KOPT-K1 (cell line): ENCODE measurements around the gene TMEM87A.

Experiments used
- H3K27ac ChIP-seq: fragments of 200-600 bp; sonication (generic); 2 replicates; pipeline ENCODE4 v1.5.1; 2016; ENCODE audit warnings: antibody characterized with exemption, mild to moderate bottlenecking, low read depth, low read length; ENCODE audit not compliant: poor library complexity, severe bottlenecking
- H3K36me3 ChIP-seq: fragments of 200-600 bp; sonication (generic); 2 replicates; pipeline ENCODE4 v1.5.1; 2017; ENCODE audit warnings: antibody characterized with exemption, mild to moderate bottlenecking, low read length, moderate library complexity; ENCODE audit not compliant: insufficient read depth
- H3K9me3 ChIP-seq: fragments of 200-600 bp; sonication (generic); 2 replicates; pipeline ENCODE4 v1.5.1; 2017; ENCODE audit warnings: antibody characterized with exemption, low read length, mild to moderate bottlenecking; ENCODE audit not compliant: insufficient read depth, poor library complexity, severe bottlenecking

The TMEM87A gene

GRCh38 chr15:42171122-42171521 is 102.1 kb downstream of the TMEM87A start:
- Histone ChIP-seq H3K9me3 (no peaks in the 10 kb centered on the region), H3K27ac (no peak overlapping the region), H3K36me3 (peaks cover 96% of the 10 kb centered on the region)

GRCh38 chr15:42166225-42166940 is 106.8 kb downstream of the TMEM87A start:
- no peaks in the 10 kb centered on the region for H3K9me3 ChIP-seq
- H3K36me3 ChIP-seq = peaks cover 98% of the 10 kb centered on the region
- no peak overlapping the region for H3K27ac ChIP-seq

DNA sequence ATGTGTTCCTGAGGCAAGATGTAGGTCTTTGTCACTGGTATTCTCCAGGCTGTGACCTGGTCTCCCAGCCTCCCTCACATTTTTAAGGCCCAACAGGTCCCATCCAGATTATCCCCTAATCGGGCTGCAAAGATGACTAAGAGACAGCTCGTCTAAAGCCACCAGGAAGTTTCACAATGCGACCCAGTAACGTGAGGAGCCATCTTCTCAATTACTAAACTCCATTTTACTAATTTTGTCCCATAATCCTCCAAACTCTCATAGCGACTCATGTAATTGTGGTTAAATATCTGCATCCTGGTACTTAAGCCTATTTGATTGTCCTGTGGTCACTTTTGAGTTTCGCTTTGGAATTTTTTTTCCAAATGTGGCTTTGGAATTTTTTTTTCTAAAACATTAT is 108.1 kb downstream of the TMEM87A start:
- Histone ChIP-seq H3K9me3 (no peaks in the 10 kb centered on the region), H3K27ac (no peak overlapping the region), H3K36me3 (peaks cover 98% of the 10 kb centered on the region)

- Histone ChIP-seq H3K9me3 (no peaks in the 10 kb centered on the region), H3K27ac (no peak overlapping the region), H3K36me3 (peaks cover 98% of the 10 kb centered on the region)
These were observed 109.2 kb downstream of the TMEM87A start for GRCh38 chr15:42163947-42164550.

GRCh38 chr15:42163291-42163690 is 109.9 kb downstream of the TMEM87A start:
- Histone ChIP-seq H3K36me3 (peaks cover 100% of the 10 kb centered on the region), H3K9me3 (no peaks in the 10 kb centered on the region), H3K27ac (no peak overlapping the region)
